Measurements from ENCODE around the gene RPS27L.
"Not testable (repeated sequence)": the region's sequence is repeated elsewhere in the genome, so short reads cannot be mapped to it uniquely, and the experiment has no call there.

The RPS27L gene

GRCh38 chr15:63098901-63099300 lies 58.4 kb downstream of the RPS27L start:
- DNase-seq (ENCODE audit: low read depth): not testable (repeated sequence)

Data from activated T-cell treated with anti-CD3 and anti-CD28 coated beads for 24 hours (primary cell).